ENCODE results near the gene GNAI3. TPM values are rescaled to one million over a fixed set of nuclear protein-coding genes. Genes with fewer than 3 reads are reported as not detected.

The GNAI3 gene
- total and polyA plus RNA-seq, 2 experiments from 2014 or later, result 14.9 TPM

GRCh38 chr1:109567877-109568672 is 19.7 kb downstream of the GNAI3 start:
- Histone ChIP-seq H3K4me2 (ENCODE audit: unreplicated experiment) (no peak overlapping the region), H3K9me3 (ENCODE audit: low read depth) (no peaks in the 10 kb centered on the region), H3K79me2 (ENCODE audit: insufficient read depth) (peaks cover 100% of the 10 kb centered on the region), H3K27ac (no peak overlapping the region), H4K20me1 (ENCODE audit: insufficient read depth) (peaks cover 50% of the 10 kb centered on the region; the same call in 1 of the 2 replicates), H3K9me2 (ENCODE audit: insufficient read depth) (no peaks in the 10 kb centered on the region), H3F3A (ENCODE audit: insufficient read depth) (no peaks in the 10 kb centered on the region), H3K27me3 (replicated peaks; ENCODE audit: insufficient read depth) (no peaks in the 10 kb centered on the region), H3K36me3 (ENCODE audit: low read depth) (no peaks in the 10 kb centered on the region), H3K4me1 (ENCODE audit: insufficient read depth) (peaks cover 26% of the 10 kb centered on the region; the same call in 1 of the 2 replicates), H2AFZ (no peak overlapping the region), H3K9ac (no peak overlapping the region), H3K4me3 (no peak overlapping the region)
- WGBS, 2 experiments (ENCODE audit: low coverage in 1 of 2, low lambda C conversion rate in 2 of 2, missing lambda C conversion rate in 2 of 2), result 96 to 100% methylated on average over 4 of the region's 4 CpGs
- no peak for DNase-seq
- in situ Hi-C loops (cut with MboI), result no loop called here
- TF ChIP-seq EZH2 (IDR thresholded peaks at IDR 0.05; ENCODE audit: insufficient read depth, poor library complexity, severe bottlenecking), result no peak
- no peak for TF ChIP-seq EZH2phosphoT487 (IDR thresholded peaks at IDR 0.05; ENCODE audit: insufficient read depth, low read depth)

GRCh38 chr1:109569323-109569722 is 20.9 kb downstream of the GNAI3 start:
- H3K9me2 ChIP-seq (ENCODE audit: insufficient read depth), result no peaks in the 10 kb centered on the region
- H3K4me2 ChIP-seq (ENCODE audit: unreplicated experiment), result no peak overlapping the region
- no peaks in the 10 kb centered on the region for H3F3A ChIP-seq (ENCODE audit: insufficient read depth)
- H3K36me3 ChIP-seq (ENCODE audit: low read depth), result peaks cover 5% of the 10 kb centered on the region; the same call in 1 of the 2 replicates
- H3K27me3 ChIP-seq (replicated peaks; ENCODE audit: insufficient read depth), result no peaks in the 10 kb centered on the region
- H3K79me2 ChIP-seq (ENCODE audit: insufficient read depth), result peaks cover 100% of the 10 kb centered on the region
- H3K27ac ChIP-seq, result no peak overlapping the region
- no peaks in the 10 kb centered on the region for H3K9me3 ChIP-seq (ENCODE audit: low read depth)
- in situ Hi-C loops (cut with MboI), result no loop called here
- TF ChIP-seq EZH2 (IDR thresholded peaks at IDR 0.05; ENCODE audit: insufficient read depth, poor library complexity, severe bottlenecking) (no peak), EZH2phosphoT487 (IDR thresholded peaks at IDR 0.05; ENCODE audit: insufficient read depth, low read depth) (no peak)
- H3K9ac ChIP-seq, result no peak overlapping the region
- H3K4me3 ChIP-seq, result no peak overlapping the region
- WGBS, 2 experiments (ENCODE audit: low coverage in 1 of 2, low lambda C conversion rate in 2 of 2, missing lambda C conversion rate in 2 of 2), result 69 to 75% methylated on average over 1 of the region's 1 CpG
- peaks cover 46% of the 10 kb centered on the region; the same call in 1 of the 2 replicates for H4K20me1 ChIP-seq (ENCODE audit: insufficient read depth)
- no peak for DNase-seq
- no peak overlapping the region for H2AFZ ChIP-seq
- H3K4me1 ChIP-seq (ENCODE audit: insufficient read depth), result peaks cover 14% of the 10 kb centered on the region; the same call in 1 of the 2 replicates

DNA sequence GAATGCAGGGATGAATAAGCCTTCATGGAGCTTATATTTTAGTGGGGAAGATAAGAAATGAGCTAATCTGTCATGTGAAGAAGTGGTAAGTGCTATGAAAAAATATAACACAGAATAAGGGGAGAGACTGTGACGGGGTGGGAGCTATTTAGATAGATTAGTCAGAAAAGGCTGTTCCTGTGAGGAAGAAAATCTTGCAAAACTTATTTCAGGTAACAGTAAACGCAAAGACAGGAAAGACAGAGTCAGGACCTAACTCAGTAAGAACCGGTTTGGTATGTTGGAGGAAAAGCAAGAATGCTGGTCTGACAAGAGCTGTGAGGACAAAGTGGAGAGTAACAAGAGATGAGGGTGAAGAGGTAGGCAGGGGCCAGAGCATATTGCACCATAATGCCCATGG is 22.0 kb downstream of the GNAI3 start:
- Histone ChIP-seq H3K9me2 (ENCODE audit: insufficient read depth) (no peaks in the 10 kb centered on the region), H3K4me2 (ENCODE audit: unreplicated experiment) (peak overlapping the region; percentile 27), H4K20me1 (ENCODE audit: insufficient read depth) (peaks cover 35% of the 10 kb centered on the region; the same call in 1 of the 2 replicates), H3K4me3 (no peak overlapping the region), H3K27me3 (replicated peaks; ENCODE audit: insufficient read depth) (no peaks in the 10 kb centered on the region), H2AFZ (no peak overlapping the region), H3K4me1 (ENCODE audit: insufficient read depth) (peaks cover 11% of the 10 kb centered on the region; the same call in 1 of the 2 replicates), H3K27ac (peak overlapping the region; percentile 31), H3K9me3 (ENCODE audit: low read depth) (no peaks in the 10 kb centered on the region), H3K79me2 (ENCODE audit: insufficient read depth) (peaks cover 100% of the 10 kb centered on the region), H3K36me3 (ENCODE audit: low read depth) (peaks cover 6% of the 10 kb centered on the region; the same call in 1 of the 2 replicates), H3F3A (ENCODE audit: insufficient read depth) (no peaks in the 10 kb centered on the region), H3K9ac (no peak overlapping the region)
- in situ Hi-C loops (cut with MboI), result no loop called here
- WGBS, 2 experiments (ENCODE audit: low coverage in 1 of 2, low lambda C conversion rate in 2 of 2, missing lambda C conversion rate in 2 of 2), result 61 to 63% methylated on average over 3 of the region's 3 CpGs
- peak; percentile 37 for DNase-seq
- TF ChIP-seq EZH2phosphoT487 (IDR thresholded peaks at IDR 0.05; ENCODE audit: insufficient read depth, low read depth) (no peak), EZH2 (IDR thresholded peaks at IDR 0.05; ENCODE audit: insufficient read depth, poor library complexity, severe bottlenecking) (no peak)

- Histone ChIP-seq H3K79me2 (ENCODE audit: insufficient read depth) (peaks cover 100% of the 10 kb centered on the region), H3K9me2 (ENCODE audit: insufficient read depth) (no peaks in the 10 kb centered on the region), H3K27ac (no peak overlapping the region), H3F3A (ENCODE audit: insufficient read depth) (peaks cover 3% of the 10 kb centered on the region; the same call in 1 of the 2 replicates), H3K4me1 (ENCODE audit: insufficient read depth) (peaks cover 15% of the 10 kb centered on the region), H3K9ac (no peak overlapping the region), H3K4me2 (ENCODE audit: unreplicated experiment) (no peak overlapping the region), H4K20me1 (ENCODE audit: insufficient read depth) (peaks cover 30% of the 10 kb centered on the region; the same call in 1 of the 2 replicates), H3K36me3 (ENCODE audit: low read depth) (peaks cover 9% of the 10 kb centered on the region; the same call in 1 of the 2 replicates), H3K9me3 (ENCODE audit: low read depth) (no peaks in the 10 kb centered on the region), H3K4me3 (no peak overlapping the region), H2AFZ (no peak overlapping the region), H3K27me3 (replicated peaks; ENCODE audit: insufficient read depth) (no peaks in the 10 kb centered on the region)
- WGBS, 2 experiments (ENCODE audit: low coverage in 1 of 2, low lambda C conversion rate in 2 of 2, missing lambda C conversion rate in 2 of 2), result 95% methylated on average over 2 of the region's 2 CpGs
- TF ChIP-seq EZH2phosphoT487 (IDR thresholded peaks at IDR 0.05; ENCODE audit: insufficient read depth, low read depth), result no peak
- no peak for TF ChIP-seq EZH2 (IDR thresholded peaks at IDR 0.05; ENCODE audit: insufficient read depth, poor library complexity, severe bottlenecking)
- in situ Hi-C loops (cut with MboI), result no loop called here
- DNase-seq, result no peak
Observed at GRCh38 chr1:109573785-109574184, 25.4 kb downstream of the GNAI3 start.

Measured in GM23248 (cell line).